HG03520 (cell line): ENCODE data around the gene CSTPP1.
"Not testable (repeated sequence)": the region's sequence is repeated elsewhere in the genome, so short reads cannot be mapped to it uniquely, and the experiment has no call there.

Experiments used
- ATAC-seq: cut with Tn5 transposase; IDR thresholded peaks from one replicate; pipeline ENCODE4 v1.9.1; 2021; ENCODE audit warnings: mild to moderate bottlenecking, moderate library complexity; ENCODE audit not compliant: unreplicated experiment

The CSTPP1 gene

DNA sequence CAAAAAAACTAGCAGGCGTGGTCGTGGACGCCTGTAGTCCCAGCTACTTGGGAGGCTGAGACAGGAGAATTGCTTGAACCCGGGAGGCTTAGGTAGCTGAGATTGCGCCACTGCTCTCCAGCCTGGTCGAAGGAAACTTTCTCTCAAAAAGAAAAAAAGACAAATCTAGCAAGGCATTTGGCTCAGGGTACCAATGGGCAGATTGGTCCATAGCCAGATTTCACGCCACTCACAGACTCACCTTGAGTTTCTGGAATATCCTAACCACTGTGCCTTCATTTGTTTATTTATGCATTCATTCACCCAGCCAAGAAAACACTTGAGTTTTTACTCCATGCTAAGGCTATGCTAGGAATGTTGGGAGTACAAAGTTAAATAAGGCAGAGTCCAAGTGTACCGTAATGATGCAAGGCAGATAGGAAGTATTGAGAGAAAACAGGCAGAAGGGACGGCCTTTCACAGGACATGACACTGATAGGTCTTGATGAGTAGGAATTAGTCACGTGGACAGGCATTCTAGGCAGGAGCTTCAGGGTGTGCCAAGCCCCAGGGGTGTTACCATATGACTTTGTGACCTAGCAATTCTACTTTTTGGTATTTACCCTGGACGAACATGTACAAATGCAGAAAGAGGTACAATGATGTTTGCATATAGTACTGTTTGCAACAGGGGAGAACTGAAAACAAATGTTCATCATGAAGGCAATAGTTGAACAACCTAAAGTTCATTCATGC lies 252.7 kb downstream of the CSTPP1 start:
- no peak for ATAC-seq

GRCh38 chr11:47191137-47191536 lies 254.6 kb downstream of the CSTPP1 start:
- not testable (repeated sequence) for ATAC-seq

DNA sequence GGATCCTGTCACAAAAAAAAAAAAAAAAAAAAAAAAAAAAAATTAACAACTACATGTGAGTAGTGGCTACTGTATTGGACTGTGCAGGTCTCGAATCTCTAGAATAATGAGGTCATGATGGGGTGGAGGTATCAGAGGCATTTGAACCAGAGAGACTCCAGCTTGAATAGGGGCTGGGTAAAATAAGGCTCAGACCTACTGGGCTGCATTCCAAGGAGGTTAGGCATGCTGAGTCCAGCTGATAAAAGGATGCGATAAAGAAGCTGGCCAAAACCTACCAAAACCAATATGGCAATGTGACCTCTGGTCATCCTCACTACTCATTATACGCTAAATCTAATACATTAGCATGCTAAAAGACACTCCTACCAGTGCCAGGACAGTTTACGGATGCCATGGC lies 255.6 kb downstream of the CSTPP1 start:
- ATAC-seq: no peak

- not testable (repeated sequence) for ATAC-seq
Measured at GRCh38 chr11:47198161-47198560, 261.6 kb downstream of the CSTPP1 start.

DNA sequence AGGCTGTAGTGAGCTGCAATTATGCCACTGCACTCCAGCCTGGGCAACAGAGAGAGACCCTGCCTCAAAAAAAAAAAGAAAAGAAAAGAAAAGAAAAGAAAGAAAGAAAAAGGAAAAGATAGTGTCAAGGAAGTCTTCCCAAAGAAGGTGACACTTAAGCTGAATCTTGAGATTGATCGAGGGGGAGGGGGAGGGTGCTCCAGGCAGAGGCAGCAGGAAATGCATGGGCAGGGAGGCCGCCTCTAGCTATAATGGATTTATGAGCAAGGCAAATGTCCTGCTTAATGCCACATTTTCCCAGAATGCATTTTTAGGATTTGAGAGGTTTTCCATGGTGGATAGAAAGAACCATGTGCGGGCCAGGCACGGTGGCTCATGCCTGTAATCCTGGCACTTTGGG lies 264.5 kb downstream of the CSTPP1 start:
- no peak for ATAC-seq

DNA sequence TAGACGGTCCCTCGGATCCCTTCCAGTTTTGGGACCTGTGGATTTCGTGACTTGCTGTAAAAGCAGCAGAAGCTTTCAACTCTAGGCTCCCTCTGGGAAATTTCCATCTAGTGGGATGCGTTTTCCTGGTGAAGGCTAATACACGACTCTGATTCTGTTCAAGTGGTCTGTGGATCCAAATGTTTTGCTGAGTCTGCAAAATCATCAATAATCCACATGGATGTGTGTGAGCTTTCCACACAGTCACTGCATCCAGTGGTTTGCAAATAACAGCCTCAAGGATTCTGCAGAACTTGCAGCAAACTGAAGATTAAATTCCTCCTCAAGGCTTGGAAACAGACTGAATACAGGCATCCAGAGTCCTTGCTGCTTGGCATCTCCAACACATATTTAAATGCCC lies 266.0 kb downstream of the CSTPP1 start:
- ATAC-seq: no peak

DNA sequence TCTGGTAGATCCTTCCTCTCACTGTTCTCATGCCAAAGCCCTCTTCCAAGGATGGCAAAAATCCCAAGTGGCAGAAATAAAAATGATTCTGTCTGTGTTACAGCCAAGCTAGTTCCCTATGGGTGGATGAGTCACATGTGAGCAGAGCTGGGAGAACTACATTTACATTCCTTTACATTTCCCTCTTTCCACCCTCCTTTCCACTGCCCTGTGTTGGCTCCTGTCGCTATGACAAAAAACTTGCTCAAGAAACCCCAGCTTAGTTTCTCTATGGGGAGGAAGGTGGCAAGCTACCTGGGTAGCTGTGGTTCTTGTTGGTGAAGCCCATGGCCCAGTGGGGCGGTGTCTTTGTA lies 268.1 kb downstream of the CSTPP1 start:
- ATAC-seq: no peak

- not testable (repeated sequence) for ATAC-seq
Measured at GRCh38 chr11:47206577-47206976, 270.0 kb downstream of the CSTPP1 start.

DNA sequence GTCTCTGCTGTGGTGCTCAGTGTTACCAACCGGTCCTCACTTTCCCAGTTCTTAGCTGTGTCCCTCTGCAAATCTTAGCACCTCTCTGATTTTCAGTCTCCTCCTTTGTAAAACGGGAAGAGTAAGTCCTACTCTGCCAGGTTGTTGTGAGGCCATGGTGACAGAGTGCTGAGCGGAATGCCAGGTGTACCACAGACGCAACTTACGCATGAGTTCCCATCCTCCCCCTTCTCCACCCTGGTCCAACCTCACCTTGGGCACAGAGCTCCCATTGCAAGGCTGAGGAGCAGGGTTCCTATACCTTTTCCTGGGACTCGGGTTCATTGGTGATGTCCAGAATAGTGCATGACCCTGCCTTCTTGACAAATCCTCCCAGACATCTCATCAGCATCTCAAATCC lies 270.9 kb downstream of the CSTPP1 start:
- no peak for ATAC-seq

GRCh38 chr11:47208008-47208552 lies 271.5 kb downstream of the CSTPP1 start:
- not testable (repeated sequence) for ATAC-seq

- no peak for ATAC-seq
Measured at GRCh38 chr11:47208628-47209027, 272.1 kb downstream of the CSTPP1 start.
